Stimulated activated naive B cell treated with anti-CD40 and anti-IgM and Interleukin-4, amounts not matched to agents 10 μg/mL and 1 μg/mL and 100 μg/mL, for 72 hours (primary cell): Measurements from ENCODE around the gene ACSF3.
"Not testable (repeated sequence)": the region's sequence is repeated elsewhere in the genome, so short reads cannot be mapped to it uniquely, and the experiment has no call there.

Source experiments
- ATAC-seq, 2 donors: fragments of 150-1000 bp; cut with Tn5 transposase; replicated peaks; 2 replicates each; pipeline ENCODE4 v1.10.0; 2021; ENCODE audit warnings: moderate library complexity in 1 of 2
- DNase-seq: peaks from one replicate; pipeline ENCODE4 v3.0.0; 2021
- H3K27ac Mint-ChIP-seq: one replicate; pipeline ENCODE4 v1.8.0; 2022; ENCODE audit warnings: mild to moderate bottlenecking, mixed read lengths
- H3K27me3 Mint-ChIP-seq, 2 donors: one replicate each; pipeline ENCODE4 v1.8.0; 2022; ENCODE audit warnings: mixed read lengths in 2 of 2
- H3K36me3 Mint-ChIP-seq, 2 donors: one replicate each; pipeline ENCODE4 v1.8.0; 2022; ENCODE audit warnings: mixed read lengths in 2 of 2, mild to moderate bottlenecking in 1 of 2
- H3K4me1 Mint-ChIP-seq, 2 donors: one replicate each; pipeline ENCODE4 v1.8.0; 2022; ENCODE audit warnings: mixed read lengths in 2 of 2, mild to moderate bottlenecking in 1 of 2
- H3K4me3 Mint-ChIP-seq, 2 donors: one replicate each; pipeline ENCODE4 v1.8.0; 2022; ENCODE audit warnings: mild to moderate bottlenecking in 2 of 2, mixed read lengths in 2 of 2, moderate library complexity in 1 of 2
- H3K9me3 Mint-ChIP-seq, 2 donors: one replicate each; pipeline ENCODE4 v1.8.0; 2022; ENCODE audit warnings: mixed read lengths in 2 of 2, mild to moderate bottlenecking in 1 of 2

The ACSF3 gene

GRCh38 chr16:89175280-89176146 lies 81.9 kb downstream of the ACSF3 start:
- peaks cover 5 to 6% of the 10 kb centered on the region in 2 donors for H3K4me1 Mint-ChIP-seq
- DNase-seq (no peak), ATAC-seq (no peak)
- H3K9me3 Mint-ChIP-seq = no peaks in the 10 kb centered on the region
- H3K4me3 Mint-ChIP-seq = no peak overlapping the region
- H3K27me3 Mint-ChIP-seq = peaks cover 7 to 16% of the 10 kb centered on the region in 2 donors
- H3K36me3 Mint-ChIP-seq = no peaks in the 10 kb centered on the region
- no peak overlapping the region for H3K27ac Mint-ChIP-seq

GRCh38 chr16:89176147-89176690 lies 82.6 kb downstream of the ACSF3 start:
- no peaks in the 10 kb centered on the region for H3K36me3 Mint-ChIP-seq
- no peak for ATAC-seq

GRCh38 chr16:89176717-89177116 lies 83.1 kb downstream of the ACSF3 start:
- H3K27me3 Mint-ChIP-seq = peaks cover 11 to 12% of the 10 kb centered on the region in 2 donors
- ATAC-seq (no peak), DNase-seq (no peak)
- H3K4me3 Mint-ChIP-seq = no peak overlapping the region
- H3K36me3 Mint-ChIP-seq = no peaks in the 10 kb centered on the region
- H3K4me1 Mint-ChIP-seq = no peaks in the 10 kb centered on the region
- H3K9me3 Mint-ChIP-seq = no peaks in the 10 kb centered on the region
- H3K27ac Mint-ChIP-seq = no peak overlapping the region

More at GRCh38 chr16:89176147-89176690, 82.6 kb downstream of the ACSF3 start:
- H3K9me3 Mint-ChIP-seq = no peaks in the 10 kb centered on the region
- DNase-seq = no peak
- H3K27me3 Mint-ChIP-seq = peaks cover 6 to 12% of the 10 kb centered on the region in 2 donors
- no peaks in the 10 kb centered on the region for H3K4me1 Mint-ChIP-seq
- no peak overlapping the region for H3K27ac Mint-ChIP-seq
- H3K4me3 Mint-ChIP-seq = no peak overlapping the region

GRCh38 chr16:89177501-89177900 lies 83.8 kb downstream of the ACSF3 start:
- H3K4me3 Mint-ChIP-seq = no peak overlapping the region
- no peaks in the 10 kb centered on the region for H3K36me3 Mint-ChIP-seq
- peaks cover 12% of the 10 kb centered on the region in 2 donors for H3K27me3 Mint-ChIP-seq
- ATAC-seq (no peak), DNase-seq (no peak)
- no peaks in the 10 kb centered on the region for H3K9me3 Mint-ChIP-seq
- no peaks in the 10 kb centered on the region for H3K4me1 Mint-ChIP-seq
- H3K27ac Mint-ChIP-seq = no peak overlapping the region

- no peak for ATAC-seq
- no peak overlapping the region for H3K4me3 Mint-ChIP-seq
- no peak overlapping the region for H3K27ac Mint-ChIP-seq
- no peaks in the 10 kb centered on the region for H3K9me3 Mint-ChIP-seq
- no peaks in the 10 kb centered on the region for H3K4me1 Mint-ChIP-seq
- H3K36me3 Mint-ChIP-seq = no peaks in the 10 kb centered on the region
- no peak for DNase-seq
- peaks cover 12 to 17% of the 10 kb centered on the region in 2 donors for H3K27me3 Mint-ChIP-seq
Observed at GRCh38 chr16:89178453-89179147, 84.9 kb downstream of the ACSF3 start.

GRCh38 chr16:89179148-89179484 lies 85.5 kb downstream of the ACSF3 start:
- ATAC-seq = no peak

GRCh38 chr16:89179656-89180315 lies 86.1 kb downstream of the ACSF3 start:
- no peak for DNase-seq
- Mint-ChIP-seq H3K36me3 (no peaks in the 10 kb centered on the region), H3K4me3 (no peak overlapping the region), H3K27ac (peak overlapping the region; percentile 14), H3K27me3 (peaks cover 12 to 17% of the 10 kb centered on the region in 2 donors), H3K4me1 (no peaks in the 10 kb centered on the region), H3K9me3 (no peaks in the 10 kb centered on the region)
- no peak for ATAC-seq

More at GRCh38 chr16:89179148-89179484, 85.5 kb downstream of the ACSF3 start:
- DNase-seq = no peak
- H3K27ac Mint-ChIP-seq = no peak overlapping the region
- no peaks in the 10 kb centered on the region for H3K4me1 Mint-ChIP-seq
- no peak overlapping the region for H3K4me3 Mint-ChIP-seq
- H3K36me3 Mint-ChIP-seq = no peaks in the 10 kb centered on the region
- H3K9me3 Mint-ChIP-seq = no peaks in the 10 kb centered on the region
- peaks cover 12 to 17% of the 10 kb centered on the region in 2 donors for H3K27me3 Mint-ChIP-seq

- ATAC-seq = no peak
- Mint-ChIP-seq H3K4me3 (no peak overlapping the region), H3K4me1 (peaks cover 0 to 3% of the 10 kb centered on the region in 2 donors)
Observed at GRCh38 chr16:89183463-89183862, 89.8 kb downstream of the ACSF3 start.

GRCh38 chr16:89183975-89184676 lies 90.5 kb downstream of the ACSF3 start:
- Mint-ChIP-seq H3K4me3 (no peak overlapping the region), H3K4me1 (peaks cover 0 to 3% of the 10 kb centered on the region in 2 donors), H3K27me3 (peaks cover 9 to 10% of the 10 kb centered on the region in 2 donors), H3K36me3 (peaks cover 0 to 4% of the 10 kb centered on the region in 2 donors), H3K9me3 (no peaks in the 10 kb centered on the region), H3K27ac (peak overlapping the region; percentile 59)
- no peak for ATAC-seq
- DNase-seq = no peak

More at GRCh38 chr16:89183463-89183862, 89.8 kb downstream of the ACSF3 start:
- H3K9me3 Mint-ChIP-seq = no peaks in the 10 kb centered on the region
- peaks cover 0 to 4% of the 10 kb centered on the region in 2 donors for H3K36me3 Mint-ChIP-seq
- no peak for DNase-seq
- H3K27me3 Mint-ChIP-seq = peaks cover 9 to 12% of the 10 kb centered on the region in 2 donors
- H3K27ac Mint-ChIP-seq = no peak overlapping the region

- H3K27me3 Mint-ChIP-seq = peaks cover 5 to 9% of the 10 kb centered on the region in 2 donors
- no peak for DNase-seq
- no peak for ATAC-seq
- H3K4me3 Mint-ChIP-seq = no peak overlapping the region
- no peaks in the 10 kb centered on the region for H3K9me3 Mint-ChIP-seq
- H3K36me3 Mint-ChIP-seq = peaks cover 0 to 4% of the 10 kb centered on the region in 2 donors
- H3K27ac Mint-ChIP-seq = peak overlapping the region; percentile 59
- H3K4me1 Mint-ChIP-seq = peaks cover 0 to 3% of the 10 kb centered on the region in 2 donors
Observed at GRCh38 chr16:89184677-89184932, 91.0 kb downstream of the ACSF3 start.

- peaks cover 0 to 4% of the 10 kb centered on the region in 2 donors for H3K36me3 Mint-ChIP-seq
- no peak overlapping the region for H3K27ac Mint-ChIP-seq
- ATAC-seq = no peak
Observed at GRCh38 chr16:89184933-89185794, 91.5 kb downstream of the ACSF3 start.

GRCh38 chr16:89185887-89186592 lies 92.4 kb downstream of the ACSF3 start:
- not testable (repeated sequence) for H3K27ac Mint-ChIP-seq, H3K4me3 Mint-ChIP-seq, DNase-seq, H3K27me3 Mint-ChIP-seq, H3K9me3 Mint-ChIP-seq, H3K4me1 Mint-ChIP-seq, ATAC-seq, H3K36me3 Mint-ChIP-seq

More at GRCh38 chr16:89184933-89185794, 91.5 kb downstream of the ACSF3 start:
- no peak for DNase-seq
- Mint-ChIP-seq H3K4me1 (peaks cover 0 to 3% of the 10 kb centered on the region in 2 donors), H3K4me3 (peak overlapping the region in 1 of 2 donors; percentile 25), H3K27me3 (peaks cover 5 to 9% of the 10 kb centered on the region in 2 donors), H3K9me3 (no peaks in the 10 kb centered on the region)
